ENCODE measurements around the gene PDE4A.

- no peak for TF ChIP-seq EP300 (IDR thresholded peaks at IDR 0.05; ENCODE audit: borderline replicate concordance in 1 of 2, low read depth in 2 of 2, low read length in 2 of 2)
- no peak for TF ChIP-seq POLR2A (IDR thresholded peaks at IDR 0.05; ENCODE audit: control extremely low read depth in 1 of 2, low read depth in 2 of 2, low read length in 2 of 2)
- no peak for TF ChIP-seq CTCF (IDR thresholded peaks at IDR 0.05; ENCODE audit: control extremely low read depth in 1 of 3, insufficient read depth in 1 of 3, low read depth in 1 of 3, low read length in 3 of 3)
- no peak for TF ChIP-seq NRF1 (IDR thresholded peaks at IDR 0.05; ENCODE audit: low read depth, low read length)
- no peak for TF ChIP-seq CBX8 (IDR thresholded peaks at IDR 0.05; ENCODE audit: borderline replicate concordance, low read depth, low read length)
- TF ChIP-seq BRCA1 (IDR thresholded peaks at IDR 0.05; ENCODE audit: low read depth, low read length): no peak
- TF ChIP-seq CHD7 (IDR thresholded peaks at IDR 0.05; ENCODE audit: insufficient replicate concordance, low read length): no peak
- TF ChIP-seq RBBP5 (IDR thresholded peaks at IDR 0.05; ENCODE audit: borderline replicate concordance, low read depth, low read length): no peak
- no peak for TF ChIP-seq YY1 (IDR thresholded peaks at IDR 0.05; ENCODE audit: low read depth, low read length)
- no peak for TF ChIP-seq SIX5 (IDR thresholded peaks at IDR 0.05; ENCODE audit: low read depth, low read length)
These were observed 47.8 kb downstream of the PDE4A start for GRCh38 chr19:10468133-10468532.

All from H1 (cell line).